GM21737 (cell line): ENCODE data around the gene FYB1.
"Not testable (repeated sequence)": the region's sequence is repeated elsewhere in the genome, so short reads cannot be mapped to it uniquely, and the experiment has no call there.

Source experiments
- ATAC-seq: cut with Tn5 transposase; IDR thresholded peaks from one replicate; pipeline ENCODE4 v1.9.1; 2021; ENCODE audit warnings: mild to moderate bottlenecking, moderate library complexity; ENCODE audit not compliant: unreplicated experiment

FYB1 gene

GRCh38 chr5:39190311-39191102 is 28.9 kb downstream of the FYB1 start:
- ATAC-seq: no peak

DNA sequence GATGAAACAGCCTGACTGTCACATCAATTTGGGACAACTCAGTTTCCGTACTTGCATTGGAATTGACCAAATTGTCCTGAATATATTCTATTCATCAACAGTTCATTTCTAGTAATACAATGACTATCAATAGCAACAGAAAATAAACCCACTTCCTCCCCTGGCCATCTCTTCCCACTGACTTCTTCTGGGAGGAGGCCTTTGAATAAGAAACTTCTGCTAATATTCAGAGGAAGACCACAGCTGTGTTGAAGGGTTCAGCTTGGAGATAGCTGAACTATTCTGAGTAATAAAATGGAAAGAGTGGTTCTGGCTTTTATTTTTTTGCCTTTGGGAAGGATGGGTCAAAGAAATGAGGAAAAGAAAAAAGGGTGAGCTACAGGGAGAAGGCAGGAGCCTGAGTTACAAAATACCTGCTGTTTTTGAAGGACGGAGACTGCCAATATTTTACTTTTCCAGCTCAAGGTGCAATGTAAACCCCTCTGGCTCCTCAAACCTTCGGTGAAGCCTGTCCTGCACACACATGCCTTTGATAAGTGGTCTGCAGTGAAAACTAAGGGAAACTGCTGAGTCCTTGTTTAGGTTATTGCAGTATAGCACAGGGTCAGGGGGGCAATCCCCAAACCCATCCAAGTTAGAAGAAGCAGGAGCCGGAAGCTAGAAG is 29.9 kb downstream of the FYB1 start:
- ATAC-seq: no peak

- ATAC-seq: no peak
Measured at GRCh38 chr5:39187831-39188731, 31.3 kb downstream of the FYB1 start.

DNA sequence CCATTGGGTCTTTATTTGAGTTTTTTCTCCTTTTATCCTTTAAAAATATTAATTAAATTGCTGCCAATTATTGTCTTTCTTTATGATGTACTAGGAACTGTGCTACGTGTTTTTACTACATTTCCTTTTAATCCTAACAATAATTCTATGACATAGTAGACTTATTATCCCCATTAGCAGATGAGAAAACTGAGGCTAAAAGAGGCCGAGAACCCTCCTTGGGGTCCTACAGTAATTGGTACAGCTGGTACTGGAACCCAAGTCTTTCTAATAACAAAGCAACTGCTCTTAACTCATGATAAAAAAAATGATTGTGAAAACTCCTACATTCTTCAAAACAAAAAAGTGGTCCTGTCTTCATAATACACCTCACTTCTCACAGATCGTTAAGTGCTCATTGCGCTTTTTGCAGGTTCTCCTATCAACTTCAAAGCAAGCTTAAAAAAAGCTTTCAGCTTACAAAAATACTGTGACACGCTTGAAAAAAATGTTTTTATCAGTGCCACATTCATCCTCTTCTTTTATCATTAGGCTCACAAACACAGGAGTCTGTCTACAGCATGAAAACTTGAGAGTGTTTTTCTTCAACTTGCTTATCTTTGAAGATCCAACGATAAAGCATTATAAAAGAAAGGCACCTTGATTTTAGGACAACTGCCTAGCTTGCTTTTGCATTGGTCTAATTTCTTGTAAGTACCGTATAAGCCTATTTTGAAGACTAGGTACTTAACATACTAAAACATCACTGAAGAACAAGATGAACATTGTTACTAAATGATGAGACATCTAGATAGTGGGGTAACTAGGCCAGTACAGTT is 32.4 kb downstream of the FYB1 start:
- no peak for ATAC-seq

DNA sequence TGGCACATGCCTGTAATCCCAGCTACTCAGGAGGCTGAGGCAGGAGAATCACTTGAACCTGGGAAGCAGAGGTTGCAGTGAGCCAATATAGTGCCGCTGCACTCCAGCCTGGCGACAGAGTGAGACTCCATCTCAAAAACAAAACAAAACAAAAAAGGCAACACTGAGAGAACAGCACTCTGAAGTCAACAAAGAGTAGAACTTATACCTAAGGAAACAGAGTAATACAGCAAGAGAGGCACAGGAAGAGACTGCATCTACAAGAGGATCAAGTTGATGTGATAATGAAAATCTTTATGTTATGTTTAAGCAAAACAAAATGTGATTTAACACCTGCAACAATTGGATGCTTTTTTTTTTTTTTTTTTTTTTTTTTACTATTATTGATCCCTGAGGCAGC is 33.1 kb downstream of the FYB1 start:
- ATAC-seq: no peak

GRCh38 chr5:39185761-39186160 is 33.6 kb downstream of the FYB1 start:
- no peak for ATAC-seq

DNA sequence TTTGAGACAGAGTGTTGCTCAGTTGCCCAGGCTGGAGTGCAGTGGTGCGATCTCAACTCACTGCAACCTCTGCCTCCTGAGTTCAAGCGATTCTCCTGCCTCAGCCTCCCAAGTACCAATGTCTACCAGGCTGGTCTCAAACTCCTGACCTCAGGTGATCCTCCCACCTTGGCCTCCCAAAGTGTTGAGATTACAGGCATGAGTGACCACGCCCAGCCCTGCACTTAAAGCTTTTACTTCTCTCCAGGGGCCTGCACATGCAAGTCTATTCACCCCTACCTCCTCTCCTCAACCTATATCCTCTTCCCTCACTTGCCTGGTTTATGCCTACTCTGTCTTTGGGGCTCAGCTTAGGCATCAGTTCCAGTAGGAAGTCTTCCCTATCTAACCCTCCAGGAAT is 39.8 kb downstream of the FYB1 start:
- ATAC-seq: not testable (repeated sequence)

DNA sequence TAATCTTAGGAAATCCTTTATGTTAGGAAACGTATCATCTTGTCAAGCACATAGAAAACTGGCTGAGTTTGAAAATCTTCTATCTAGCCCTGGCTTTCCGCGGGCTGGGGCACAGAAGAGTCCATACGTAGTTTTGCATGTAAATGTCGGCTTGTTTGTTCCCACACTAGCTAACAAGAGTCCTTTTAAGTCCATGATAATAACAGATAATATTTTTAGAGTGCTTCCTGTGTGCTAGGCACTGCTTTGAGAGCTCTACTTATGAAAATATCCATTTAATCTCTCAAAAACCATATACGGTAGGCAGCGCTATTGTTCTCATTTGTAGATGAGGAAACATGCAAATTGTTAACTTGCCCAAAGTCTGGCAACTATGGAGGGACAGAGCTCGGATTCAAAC is 40.5 kb downstream of the FYB1 start:
- no peak for ATAC-seq

DNA sequence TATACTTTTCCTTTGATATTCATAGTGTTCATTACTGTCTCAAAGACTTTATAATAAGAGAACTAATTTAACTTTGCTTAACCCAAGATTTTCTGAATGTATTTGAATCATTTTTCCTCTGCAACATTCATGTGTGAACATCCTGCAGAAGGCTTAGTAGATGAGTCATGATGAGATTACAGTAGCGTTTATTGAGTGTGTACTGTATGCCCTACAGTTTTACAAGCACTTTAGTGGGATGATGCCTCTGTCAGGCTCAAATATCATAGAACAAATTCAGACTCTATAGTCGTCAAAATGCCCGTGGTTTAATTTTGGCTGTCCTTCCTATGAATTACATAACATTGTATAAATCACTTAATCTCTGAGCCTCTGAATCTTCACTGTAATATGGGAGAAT is 41.2 kb downstream of the FYB1 start:
- ATAC-seq: no peak

DNA sequence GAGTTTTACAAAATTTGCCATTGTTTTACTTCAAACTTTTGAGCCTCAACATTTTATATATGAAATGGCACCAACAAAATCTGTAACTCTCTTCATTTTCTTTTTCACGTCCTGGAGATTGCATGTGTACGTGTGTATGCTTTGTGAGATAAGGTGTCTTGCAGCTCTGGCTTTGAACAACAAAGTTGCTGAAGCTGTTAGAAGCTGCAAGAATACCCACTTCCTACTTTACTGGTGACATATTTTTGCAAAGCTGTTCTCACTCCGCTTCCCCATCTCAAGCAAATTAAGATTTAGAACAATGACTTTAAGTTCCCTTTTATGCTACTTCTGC is 41.8 kb downstream of the FYB1 start:
- ATAC-seq: peak; percentile 75

GRCh38 chr5:39176759-39177630 is 42.4 kb downstream of the FYB1 start:
- ATAC-seq: peak; percentile 44

GRCh38 chr5:39175273-39175955 is 43.9 kb downstream of the FYB1 start:
- no peak for ATAC-seq

GRCh38 chr5:39173069-39173468 is 46.3 kb downstream of the FYB1 start:
- no peak for ATAC-seq

DNA sequence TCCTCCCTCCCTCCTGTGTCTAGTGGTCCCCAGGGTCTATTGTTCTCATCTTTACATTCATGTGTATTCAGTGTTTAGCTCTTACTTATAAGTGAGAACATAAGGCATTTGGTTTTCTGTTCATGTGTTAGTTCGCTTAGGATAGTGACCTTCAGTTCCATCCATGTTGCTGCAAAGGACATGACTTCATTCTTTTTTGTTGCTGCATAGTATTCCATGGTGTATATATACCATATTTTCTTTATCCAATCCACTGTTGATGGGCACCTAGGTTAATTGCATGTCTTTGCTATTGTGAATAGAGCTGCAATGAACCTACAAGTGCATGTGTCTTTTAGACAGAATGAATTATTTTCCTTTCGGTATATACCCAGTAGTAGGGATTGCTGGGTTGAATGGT is 46.8 kb downstream of the FYB1 start:
- no peak for ATAC-seq

- no peak for ATAC-seq
Measured at GRCh38 chr5:39171647-39172046, 47.7 kb downstream of the FYB1 start.

- no peak for ATAC-seq
Measured at GRCh38 chr5:39169081-39169480, 50.3 kb downstream of the FYB1 start.

- ATAC-seq: no peak
Measured at GRCh38 chr5:39167972-39168342, 51.4 kb downstream of the FYB1 start.

GRCh38 chr5:39167141-39167971 is 52.0 kb downstream of the FYB1 start:
- ATAC-seq: no peak
